Karpas-422 (cell line): Measurements from ENCODE around the gene GALNT2. TPM values are rescaled to one million over a fixed set of nuclear protein-coding genes. Genes with fewer than 3 reads are reported as not detected.

Experiments used
- DNase-seq: peaks from one replicate; pipeline ENCODE4 v3.0.0-alpha.2; 2015
- H2AFZ ChIP-seq: fragments of 200-600 bp; sonication (generic); 2 replicates; pipeline ENCODE4 v1.6.1; 2014; ENCODE audit warnings: antibody characterized with exemption, low read length, mixed read lengths
- H3K27ac ChIP-seq: fragments of 200-600 bp; sonication (generic); 2 replicates; pipeline ENCODE4 v1.5.1; 2014; ENCODE audit warnings: mild to moderate bottlenecking, low read length, moderate library complexity
- H3K27me3 ChIP-seq: fragments of 200-600 bp; sonication (generic); 2 replicates; pipeline ENCODE4 v1.6.1; 2014; ENCODE audit warnings: low read length, mixed read lengths
- H3K36me3 ChIP-seq: fragments of 200-600 bp; sonication (generic); 2 replicates; pipeline ENCODE4 v1.6.1; 2014; ENCODE audit warnings: low read length, mixed read lengths; ENCODE audit not compliant: insufficient read depth
- H3K4me1 ChIP-seq: fragments of 200-600 bp; sonication (generic); 2 replicates; pipeline ENCODE4 v1.6.1; 2014; ENCODE audit warnings: mild to moderate bottlenecking, low read length, mixed read lengths
- H3K4me2 ChIP-seq: fragments of 200-600 bp; sonication (generic); 2 replicates; pipeline ENCODE4 v1.6.1; 2014; ENCODE audit warnings: low read length, low read depth, mild to moderate bottlenecking; ENCODE audit not compliant: poor library complexity, severe bottlenecking
- H3K4me3 ChIP-seq: fragments of 200-600 bp; sonication (generic); 2 replicates; pipeline ENCODE4 v1.5.1; 2014; ENCODE audit warnings: mild to moderate bottlenecking, antibody characterized with exemption, low read length, mixed read lengths
- H3K79me2 ChIP-seq: fragments of 200-600 bp; sonication (generic); 2 replicates; pipeline ENCODE4 v1.6.1; 2014; ENCODE audit warnings: mild to moderate bottlenecking, low read length, mixed read lengths
- H3K9ac ChIP-seq: fragments of 200-600 bp; sonication (generic); 2 replicates; pipeline ENCODE4 v1.6.0; 2014; ENCODE audit warnings: low read length
- H3K9me2 ChIP-seq: fragments of 200-600 bp; sonication (generic), shearing (Covaris generic); replicated peaks from 2 replicates; pipeline ENCODE4 v1.6.0; 2014; ENCODE audit warnings: mild to moderate bottlenecking, low read length, moderate library complexity; ENCODE audit not compliant: insufficient read depth
- H3K9me3 ChIP-seq: fragments of 300-700, 200-600 bp; sonication (generic); 2 replicates; pipeline ENCODE4 v1.6.1; 2014; ENCODE audit warnings: low read length, mixed read lengths
- H4K20me1 ChIP-seq: fragments of 200-600 bp; sonication (generic); 2 replicates; pipeline ENCODE4 v1.6.1; 2014; ENCODE audit warnings: mild to moderate bottlenecking, antibody characterized with exemption, low read length, low read depth; ENCODE audit not compliant: insufficient read depth
- total RNA-seq: library from RNA; depleted of rRNA; stranded (reverse); fragments of >200 nt; shearing (Covaris generic); gene quantifications from 2 replicates; pipeline ENCODE4 v1.2.3, GENCODE V29; 2014; ENCODE audit warnings: low replicate concordance

The GALNT2 gene
- total RNA-seq, 1 experiment from 2014 or later = 2.7 TPM

DNA sequence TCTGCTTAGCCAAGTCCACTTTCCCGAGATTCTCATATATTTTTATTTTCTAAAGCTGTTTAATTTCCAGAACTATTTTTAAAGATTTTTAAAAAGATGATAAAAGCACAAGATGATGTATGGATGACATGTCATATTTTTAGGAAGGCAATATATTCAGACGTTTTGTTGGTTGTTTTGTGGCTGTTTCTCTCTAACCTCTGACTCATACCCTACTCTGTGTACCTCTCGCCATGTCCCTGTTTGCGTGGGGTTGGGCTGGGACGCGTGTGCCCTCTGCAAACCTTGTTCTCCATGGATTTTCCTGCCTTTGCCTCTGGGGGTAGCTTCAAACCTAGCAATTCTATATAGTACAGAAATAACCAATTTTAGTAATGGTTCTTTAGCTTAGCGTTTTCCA lies 132.0 kb downstream of the GALNT2 start:
- no peaks in the 10 kb centered on the region for H3K9me2 ChIP-seq
- H3K79me2 ChIP-seq = no peaks in the 10 kb centered on the region
- H3K36me3 ChIP-seq = no peaks in the 10 kb centered on the region
- DNase-seq = no peak
- no peaks in the 10 kb centered on the region for H3K4me1 ChIP-seq
- no peak overlapping the region for H3K4me2 ChIP-seq
- peaks cover 6% of the 10 kb centered on the region; the same call in 1 of the 2 replicates for H4K20me1 ChIP-seq
- H3K27ac ChIP-seq = no peak overlapping the region
- no peak overlapping the region for H3K9ac ChIP-seq
- no peak overlapping the region for H3K4me3 ChIP-seq
- H2AFZ ChIP-seq = no peak overlapping the region
- H3K9me3 ChIP-seq = no peaks in the 10 kb centered on the region
- H3K27me3 ChIP-seq = no peaks in the 10 kb centered on the region

DNA sequence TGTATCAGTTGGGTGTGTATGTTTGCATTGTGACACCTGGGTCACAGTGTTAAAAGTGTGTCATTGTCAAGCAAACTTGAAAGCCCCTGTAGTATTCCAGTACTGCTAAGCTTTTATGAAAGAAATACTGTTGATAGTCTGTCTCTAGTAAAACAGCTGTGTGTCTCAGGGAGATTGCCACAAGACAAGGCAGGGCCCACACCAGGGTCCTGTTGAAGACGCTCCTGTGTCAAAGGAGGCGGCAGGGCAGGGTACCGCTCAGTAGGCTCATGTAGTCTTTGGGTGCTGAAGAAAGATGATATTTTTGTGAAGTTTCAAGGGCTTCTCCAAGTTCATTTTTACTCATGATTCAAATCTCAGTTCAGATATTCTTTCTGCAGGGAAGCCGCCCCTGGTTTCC lies 132.5 kb downstream of the GALNT2 start:
- no peak for DNase-seq
- Histone ChIP-seq H3K4me1 (no peaks in the 10 kb centered on the region), H3K79me2 (no peaks in the 10 kb centered on the region), H4K20me1 (peaks cover 6% of the 10 kb centered on the region; the same call in 1 of the 2 replicates), H3K27ac (no peak overlapping the region), H3K36me3 (no peaks in the 10 kb centered on the region), H3K4me2 (no peak overlapping the region), H3K9ac (no peak overlapping the region), H3K4me3 (no peak overlapping the region), H3K9me3 (no peaks in the 10 kb centered on the region), H3K27me3 (no peaks in the 10 kb centered on the region), H3K9me2 (no peaks in the 10 kb centered on the region), H2AFZ (no peak overlapping the region)

DNA sequence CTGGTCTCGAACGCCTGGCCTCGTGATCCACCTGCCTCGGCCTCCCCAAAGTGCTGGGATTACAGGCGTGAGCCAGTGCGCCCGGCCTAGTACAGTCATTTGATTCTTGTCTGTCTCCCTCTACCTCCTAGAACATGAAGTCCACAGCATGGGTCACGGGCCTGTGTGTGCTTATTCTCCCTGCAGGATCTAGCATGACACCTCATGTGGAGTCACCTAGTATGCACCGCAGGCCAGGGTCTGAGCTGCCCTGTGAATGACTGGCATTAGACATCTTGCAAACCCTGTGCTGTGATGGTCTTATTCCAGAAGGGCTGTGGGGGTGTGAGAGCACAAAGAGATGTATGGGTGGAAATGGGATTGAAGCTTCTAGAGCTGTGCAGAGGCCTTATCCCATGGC lies 133.2 kb downstream of the GALNT2 start:
- DNase-seq = no peak
- Histone ChIP-seq H2AFZ (no peak overlapping the region), H3K9me2 (no peaks in the 10 kb centered on the region), H3K27ac (no peak overlapping the region), H3K4me1 (no peaks in the 10 kb centered on the region), H3K9ac (no peak overlapping the region), H4K20me1 (peaks cover 6% of the 10 kb centered on the region; the same call in 1 of the 2 replicates), H3K4me3 (no peak overlapping the region), H3K27me3 (no peaks in the 10 kb centered on the region), H3K9me3 (no peaks in the 10 kb centered on the region), H3K4me2 (no peak overlapping the region), H3K36me3 (no peaks in the 10 kb centered on the region), H3K79me2 (no peaks in the 10 kb centered on the region)

DNA sequence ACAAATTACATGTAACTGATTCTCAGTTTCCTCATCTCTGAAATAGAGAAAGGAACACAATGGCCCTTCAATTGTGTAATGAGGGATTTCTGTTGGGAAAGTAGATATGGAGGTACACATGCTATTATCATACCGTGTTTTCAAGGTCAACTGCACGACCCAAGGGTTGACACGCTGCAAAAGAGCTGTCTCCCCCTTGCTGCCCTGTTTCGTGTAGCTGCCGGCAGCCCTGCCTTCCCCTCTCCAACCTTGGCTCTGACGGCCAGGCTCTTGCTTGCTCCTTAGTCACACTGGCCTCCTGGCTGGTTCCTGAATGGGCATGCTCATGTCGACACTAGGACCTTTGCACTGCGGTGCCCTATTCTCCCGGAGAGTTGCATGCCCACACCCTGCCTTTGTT lies 134.4 kb downstream of the GALNT2 start:
- Histone ChIP-seq H3K9ac (no peak overlapping the region), H3K9me3 (no peaks in the 10 kb centered on the region), H3K4me3 (no peak overlapping the region), H3K36me3 (no peaks in the 10 kb centered on the region), H3K4me1 (no peaks in the 10 kb centered on the region), H3K4me2 (no peak overlapping the region), H4K20me1 (no peaks in the 10 kb centered on the region; the same call in 1 of the 2 replicates), H3K27ac (no peak overlapping the region), H3K27me3 (no peaks in the 10 kb centered on the region), H3K79me2 (no peaks in the 10 kb centered on the region), H3K9me2 (no peaks in the 10 kb centered on the region), H2AFZ (no peak overlapping the region)
- DNase-seq = no peak

DNA sequence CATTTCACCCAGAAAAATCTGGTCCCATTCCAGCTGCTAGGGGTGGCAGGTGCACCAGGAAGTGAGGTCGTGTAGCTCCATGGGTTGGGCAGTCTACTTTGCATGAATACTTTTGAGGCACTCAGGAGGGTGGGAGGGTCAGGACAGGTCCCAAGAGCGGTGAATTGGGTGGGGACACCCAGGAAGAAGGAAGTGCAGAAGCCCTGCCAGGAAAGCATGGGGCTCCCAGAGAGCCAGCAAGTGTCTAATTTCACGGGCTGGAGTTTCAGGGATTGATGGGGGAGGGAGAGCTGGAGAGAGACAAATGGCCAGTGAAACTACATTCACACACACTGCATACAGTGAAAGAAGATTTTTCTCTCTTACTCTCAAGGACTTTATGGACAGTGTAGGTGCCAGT lies 137.8 kb downstream of the GALNT2 start:
- H3K9me2 ChIP-seq = no peaks in the 10 kb centered on the region
- no peaks in the 10 kb centered on the region for H3K79me2 ChIP-seq
- H4K20me1 ChIP-seq = no peaks in the 10 kb centered on the region; the same call in 1 of the 2 replicates
- H3K27ac ChIP-seq = no peak overlapping the region
- H3K4me3 ChIP-seq = no peak overlapping the region
- no peaks in the 10 kb centered on the region for H3K9me3 ChIP-seq
- H3K4me1 ChIP-seq = no peaks in the 10 kb centered on the region
- no peak overlapping the region for H3K4me2 ChIP-seq
- H3K9ac ChIP-seq = no peak overlapping the region
- DNase-seq = no peak
- H2AFZ ChIP-seq = no peak overlapping the region
- H3K36me3 ChIP-seq = no peaks in the 10 kb centered on the region
- no peaks in the 10 kb centered on the region for H3K27me3 ChIP-seq

DNA sequence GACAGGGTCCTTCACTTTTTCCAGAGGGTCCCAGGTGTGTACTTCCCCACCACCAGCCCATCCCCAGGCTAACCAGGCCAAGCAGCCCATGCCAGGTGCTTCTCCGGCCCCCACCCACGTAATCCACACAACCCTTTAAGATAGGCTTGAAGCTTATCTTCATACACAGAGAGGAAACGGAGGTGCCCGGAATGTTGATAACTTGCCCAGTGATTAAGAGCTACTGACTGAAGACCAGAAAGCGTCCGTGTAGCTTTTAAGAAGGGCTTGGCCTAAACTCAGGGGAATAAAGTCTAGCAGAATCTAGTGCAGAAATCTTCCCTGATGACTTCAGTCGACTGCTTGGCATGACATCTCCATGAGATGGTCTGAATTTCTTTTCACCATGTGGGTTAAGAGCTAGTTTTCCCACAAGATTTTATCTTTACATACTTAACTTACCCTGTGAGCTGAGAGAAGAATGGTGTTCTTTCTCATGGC lies 138.7 kb downstream of the GALNT2 start:
- Histone ChIP-seq H3K27ac (no peak overlapping the region), H3K9me2 (no peaks in the 10 kb centered on the region), H3K79me2 (no peaks in the 10 kb centered on the region)

DNA sequence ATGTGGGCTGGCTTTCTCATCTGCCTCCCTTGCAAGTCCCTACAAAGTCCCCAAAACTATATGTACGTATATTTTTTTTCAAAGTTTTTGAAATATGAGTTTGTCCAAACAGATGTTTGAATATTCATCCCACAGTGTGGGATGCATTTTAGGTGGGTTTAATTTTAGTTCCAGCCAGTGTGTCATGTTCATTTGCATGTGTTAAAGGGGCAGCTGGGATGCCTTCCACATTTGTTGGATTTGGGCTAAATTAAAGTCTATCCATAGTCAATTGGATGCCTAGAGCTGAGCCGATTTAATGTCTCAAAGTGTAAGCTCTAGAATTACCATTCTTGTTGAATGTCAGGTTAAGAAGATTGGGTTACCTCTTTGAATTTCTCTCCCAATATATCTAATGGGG lies 139.2 kb downstream of the GALNT2 start:
- Histone ChIP-seq H3K9me3 (no peaks in the 10 kb centered on the region), H4K20me1 (no peaks in the 10 kb centered on the region; the same call in 1 of the 2 replicates), H3K4me3 (no peak overlapping the region), H3K4me2 (no peak overlapping the region), H3K79me2 (no peaks in the 10 kb centered on the region), H3K9ac (no peak overlapping the region), H3K27ac (no peak overlapping the region), H3K9me2 (no peaks in the 10 kb centered on the region), H2AFZ (no peak overlapping the region), H3K27me3 (no peaks in the 10 kb centered on the region), H3K36me3 (no peaks in the 10 kb centered on the region), H3K4me1 (no peaks in the 10 kb centered on the region)
- DNase-seq = no peak

More for the DNA sequence above, 138.7 kb downstream of the GALNT2 start:
- Histone ChIP-seq H3K4me3 (no peak overlapping the region), H3K4me2 (no peak overlapping the region), H2AFZ (no peak overlapping the region), H3K9me3 (no peaks in the 10 kb centered on the region), H4K20me1 (no peaks in the 10 kb centered on the region; the same call in 1 of the 2 replicates), H3K9ac (no peak overlapping the region), H3K36me3 (no peaks in the 10 kb centered on the region), H3K4me1 (no peaks in the 10 kb centered on the region), H3K27me3 (no peaks in the 10 kb centered on the region)
- no peak for DNase-seq

DNA sequence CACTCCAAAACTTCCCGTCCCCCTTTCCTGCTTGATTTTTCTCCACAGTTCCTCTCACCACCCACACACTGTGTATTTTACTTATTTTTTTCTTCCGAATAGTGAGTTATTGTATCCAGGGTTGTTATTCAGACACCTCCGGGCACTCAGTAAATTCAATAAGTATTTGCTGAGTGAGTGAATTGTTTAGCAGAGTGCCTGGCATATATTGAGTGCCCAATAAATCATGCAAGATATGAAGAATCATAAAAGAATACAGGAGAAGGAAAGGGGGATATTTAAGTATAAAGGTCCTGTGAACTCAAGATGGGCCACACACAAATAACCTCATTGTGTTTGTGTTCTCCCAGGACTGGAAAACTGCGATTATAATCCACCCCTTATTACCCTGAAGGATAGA lies 139.9 kb downstream of the GALNT2 start:
- no peaks in the 10 kb centered on the region for H3K79me2 ChIP-seq
- H3K9me3 ChIP-seq = no peaks in the 10 kb centered on the region
- no peak overlapping the region for H3K27ac ChIP-seq
- H3K9me2 ChIP-seq = no peaks in the 10 kb centered on the region
- H3K27me3 ChIP-seq = no peaks in the 10 kb centered on the region
- no peak overlapping the region for H3K9ac ChIP-seq
- DNase-seq = no peak
- no peak overlapping the region for H3K4me2 ChIP-seq
- H3K4me3 ChIP-seq = no peak overlapping the region
- H3K4me1 ChIP-seq = no peaks in the 10 kb centered on the region
- no peak overlapping the region for H2AFZ ChIP-seq
- no peaks in the 10 kb centered on the region for H3K36me3 ChIP-seq
- no peaks in the 10 kb centered on the region; the same call in 1 of the 2 replicates for H4K20me1 ChIP-seq

DNA sequence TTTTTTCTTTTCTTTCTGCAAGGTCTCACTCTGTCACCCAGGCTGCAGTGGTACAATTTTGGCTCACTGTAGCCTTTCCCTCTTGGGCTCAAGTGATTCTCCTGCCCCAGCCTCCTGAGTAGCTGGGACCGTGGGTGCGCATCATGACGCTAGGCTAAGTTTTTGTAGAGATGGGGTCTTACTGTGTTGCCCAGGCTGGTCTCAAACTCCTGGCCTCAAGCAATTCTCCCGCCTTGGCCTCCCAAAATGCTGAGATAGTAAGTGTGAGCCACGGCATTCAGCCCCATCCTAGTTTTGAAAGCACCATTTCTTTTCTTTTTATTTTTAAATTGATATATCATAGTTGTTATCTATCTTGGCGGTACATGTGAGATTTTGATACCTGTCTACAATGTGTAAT lies 140.6 kb downstream of the GALNT2 start:
- DNase-seq = no peak
- no peaks in the 10 kb centered on the region for H4K20me1 ChIP-seq
- H3K4me3 ChIP-seq = no peak overlapping the region
- no peaks in the 10 kb centered on the region for H3K4me1 ChIP-seq
- H2AFZ ChIP-seq = no peak overlapping the region
- H3K4me2 ChIP-seq = no peak overlapping the region
- no peak overlapping the region for H3K27ac ChIP-seq
- H3K9me3 ChIP-seq = no peaks in the 10 kb centered on the region
- no peak overlapping the region for H3K9ac ChIP-seq
- H3K36me3 ChIP-seq = no peaks in the 10 kb centered on the region
- H3K27me3 ChIP-seq = no peaks in the 10 kb centered on the region
- no peaks in the 10 kb centered on the region for H3K79me2 ChIP-seq
- no peaks in the 10 kb centered on the region for H3K9me2 ChIP-seq
